Measurements from ENCODE around the gene MAU2. TPM values are rescaled to one million over a fixed set of nuclear protein-coding genes. Genes with fewer than 3 reads are reported as not detected.

MAU2 gene
- total and polyA plus RNA-seq, 10 of the 15 experiments (the other 5 are each of a cell fraction or from before 2014, with no cell fraction given) = 1.8 to 47.2 (median 22.1) TPM

DNA sequence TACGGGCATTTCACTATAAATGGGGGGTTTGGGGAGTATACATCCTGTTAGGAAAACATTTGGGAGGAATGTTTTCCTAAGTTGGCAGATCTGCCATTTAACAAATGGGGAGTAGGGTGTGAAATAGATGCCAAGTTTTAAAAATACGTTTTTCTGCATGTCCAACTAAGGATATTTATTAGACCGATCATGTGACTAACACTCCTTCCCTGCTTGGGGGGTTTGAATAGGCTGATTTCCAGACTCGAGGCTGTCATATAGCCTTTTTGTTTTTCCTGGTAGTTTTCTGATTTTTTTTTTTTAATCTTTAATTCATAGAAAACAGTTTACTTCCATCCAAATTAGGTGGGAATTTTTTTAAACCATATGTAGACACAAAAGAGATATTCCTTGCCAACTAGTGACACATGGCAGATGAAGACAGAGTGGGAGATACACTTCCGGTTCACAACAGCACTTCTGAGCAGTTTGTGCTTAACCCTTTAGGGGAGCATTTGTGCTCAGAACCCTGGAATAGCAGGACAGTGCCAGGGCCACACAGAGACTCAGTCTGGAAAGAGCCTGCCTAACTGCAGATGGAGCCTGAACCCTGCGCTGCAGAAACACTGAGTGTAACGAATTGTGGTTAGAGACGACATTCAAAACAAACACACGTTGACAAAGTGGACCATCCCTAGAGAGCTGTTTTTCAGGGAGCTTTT, 79.3 kb downstream of the MAU2 start (continued):
- TF ChIP-seq, protein P1, sequence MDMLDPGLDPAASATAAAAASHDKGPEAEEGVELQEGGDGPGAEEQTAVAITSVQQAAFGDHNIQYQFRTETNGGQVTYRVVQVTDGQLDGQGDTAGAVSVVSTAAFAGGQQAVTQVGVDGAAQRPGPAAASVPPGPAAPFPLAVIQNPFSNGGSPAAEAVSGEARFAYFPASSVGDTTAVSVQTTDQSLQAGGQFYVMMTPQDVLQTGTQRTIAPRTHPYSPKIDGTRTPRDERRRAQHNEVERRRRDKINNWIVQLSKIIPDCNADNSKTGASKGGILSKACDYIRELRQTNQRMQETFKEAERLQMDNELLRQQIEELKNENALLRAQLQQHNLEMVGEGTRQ (IDR thresholded peaks at IDR 0.05; ENCODE audit: borderline replicate concordance, low read depth, low read length) = no peak
- TF ChIP-seq, protein P2, sequence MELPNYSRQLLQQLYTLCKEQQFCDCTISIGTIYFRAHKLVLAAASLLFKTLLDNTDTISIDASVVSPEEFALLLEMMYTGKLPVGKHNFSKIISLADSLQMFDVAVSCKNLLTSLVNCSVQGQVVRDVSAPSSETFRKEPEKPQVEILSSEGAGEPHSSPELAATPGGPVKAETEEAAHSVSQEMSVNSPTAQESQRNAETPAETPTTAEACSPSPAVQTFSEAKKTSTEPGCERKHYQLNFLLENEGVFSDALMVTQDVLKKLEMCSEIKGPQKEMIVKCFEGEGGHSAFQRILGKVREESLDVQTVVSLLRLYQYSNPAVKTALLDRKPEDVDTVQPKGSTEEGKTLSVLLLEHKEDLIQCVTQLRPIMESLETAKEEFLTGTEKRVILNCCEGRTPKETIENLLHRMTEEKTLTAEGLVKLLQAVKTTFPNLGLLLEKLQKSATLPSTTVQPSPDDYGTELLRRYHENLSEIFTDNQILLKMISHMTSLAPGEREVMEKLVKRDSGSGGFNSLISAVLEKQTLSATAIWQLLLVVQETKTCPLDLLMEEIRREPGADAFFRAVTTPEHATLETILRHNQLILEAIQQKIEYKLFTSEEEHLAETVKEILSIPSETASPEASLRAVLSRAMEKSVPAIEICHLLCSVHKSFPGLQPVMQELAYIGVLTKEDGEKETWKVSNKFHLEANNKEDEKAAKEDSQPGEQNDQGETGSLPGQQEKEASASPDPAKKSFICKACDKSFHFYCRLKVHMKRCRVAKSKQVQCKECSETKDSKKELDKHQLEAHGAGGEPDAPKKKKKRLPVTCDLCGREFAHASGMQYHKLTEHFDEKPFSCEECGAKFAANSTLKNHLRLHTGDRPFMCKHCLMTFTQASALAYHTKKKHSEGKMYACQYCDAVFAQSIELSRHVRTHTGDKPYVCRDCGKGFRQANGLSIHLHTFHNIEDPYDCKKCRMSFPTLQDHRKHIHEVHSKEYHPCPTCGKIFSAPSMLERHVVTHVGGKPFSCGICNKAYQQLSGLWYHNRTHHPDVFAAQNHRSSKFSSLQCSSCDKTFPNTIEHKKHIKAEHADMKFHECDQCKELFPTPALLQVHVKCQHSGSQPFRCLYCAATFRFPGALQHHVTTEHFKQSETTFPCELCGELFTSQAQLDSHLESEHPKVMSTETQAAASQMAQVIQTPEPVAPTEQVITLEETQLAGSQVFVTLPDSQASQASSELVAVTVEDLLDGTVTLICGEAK (IDR thresholded peaks at IDR 0.05; ENCODE audit: borderline replicate concordance) = no peak

DNA sequence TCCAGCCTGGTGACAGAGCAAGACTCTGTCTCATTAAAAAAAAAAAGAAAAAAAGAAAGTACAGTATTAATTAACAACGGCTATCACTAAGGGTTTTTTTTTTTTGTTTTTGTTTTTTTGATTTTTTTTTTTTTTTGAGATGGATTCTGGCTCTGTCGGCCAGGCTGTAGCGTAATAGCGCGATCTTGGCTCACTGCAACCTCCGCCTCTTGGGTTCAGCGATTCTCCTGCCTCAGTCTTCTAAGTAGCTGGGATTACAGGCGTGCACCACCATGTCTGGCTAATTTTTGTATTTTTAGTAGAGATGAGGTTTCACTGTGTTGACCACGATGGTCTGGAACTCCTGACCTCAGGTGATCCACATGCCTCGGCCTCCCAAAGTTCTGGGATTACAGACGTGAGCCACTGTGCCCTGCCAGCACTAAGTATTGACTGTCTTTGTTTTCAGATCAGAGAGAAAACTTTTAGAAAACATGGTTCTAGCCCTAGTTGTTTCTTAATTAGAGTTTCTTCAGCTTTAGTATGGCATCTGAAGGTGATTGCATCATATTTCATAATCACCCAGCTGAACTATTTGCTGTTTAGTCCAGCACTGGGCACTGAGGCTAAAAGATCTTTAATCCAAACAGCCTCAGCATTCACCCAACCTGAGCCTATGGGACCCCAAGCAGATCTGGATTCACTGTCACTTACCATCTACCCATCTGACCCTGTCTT, 82.2 kb downstream of the MAU2 start:
- POLR2A ChIA-PET = no interaction called here
- DNase-seq (ENCODE audit: low read depth, low spot score) (no peak), FAIRE-seq (no peak), ATAC-seq (no peak)
- CTCF ChIA-PET = interaction anchor here (1.5 to 6.7 kb wide), 2 partner anchors 87 to 90 kb away, joined by 3 to 83 read pairs; no protein-coding TSS in a partner anchor
- H3K36me3 ChIP-seq (ENCODE audit: control insufficient read depth in 2 of 2, insufficient read depth in 2 of 2, low read length in 1 of 2) = no peaks in the 10 kb centered on the region
- intact Hi-C loops (cut with micrococcal nuclease; ENCODE audit: unreplicated experiment) (no loop called here), in situ Hi-C loops (cut with MboI) (no loop called here)
- peaks cover 5% of the 10 kb centered on the region; the same call in 1 of the 2 replicates for H4K20me1 ChIP-seq (ENCODE audit: control insufficient read depth, insufficient read depth)
- H2AFZ ChIP-seq (ENCODE audit: control insufficient read depth, low read depth, low read length) = no peak overlapping the region
- BruUV-seq (replicated peaks) = no TSS peak
- WGBS (ENCODE audit: insufficient coverage, insufficient replicate concordance, low lambda C conversion rate, missing lambda C conversion rate) = 96% methylated on average over 11 of the region's 11 CpGs
- TF ChIP-seq CHD2 (IDR thresholded peaks at IDR 0.05; ENCODE audit: borderline replicate concordance, low read depth, low read length) (no peak), ZZZ3 (IDR thresholded peaks at IDR 0.05; ENCODE audit: control insufficient read depth, insufficient read length, low read depth) (no peak)
- no peak overlapping the region for H3K27ac ChIP-seq (ENCODE audit: control insufficient read depth, insufficient read depth)
- no peaks in the 10 kb centered on the region for H3K27me3 ChIP-seq (replicated peaks in 1 of 2; ENCODE audit: control insufficient read depth in 2 of 2, insufficient read depth in 2 of 2, low read length in 1 of 2)
- peaks cover 20% of the 10 kb centered on the region for H3K79me2 ChIP-seq (ENCODE audit: control insufficient read depth, insufficient read depth, low read length)
- H3K9me3 ChIP-seq (replicated peaks; ENCODE audit: control insufficient read depth, insufficient read depth, low read length) = no peaks in the 10 kb centered on the region
- no peak overlapping the region for H3K4me2 ChIP-seq (ENCODE audit: control insufficient read depth, insufficient read depth)
- H3K4me3 ChIP-seq = no peak overlapping the region
- SMC1A ChIA-PET (ENCODE audit: uncharacterized antibody, unreplicated experiment) = interaction anchor here (1.0 kb wide), 1 partner anchor 10 kb away, joined by 4 read pairs; no protein-coding TSS in a partner anchor
- H3K9ac ChIP-seq (ENCODE audit: control insufficient read depth, insufficient read depth, low read length) = no peak overlapping the region
- H3K4me1 ChIP-seq (ENCODE audit: control insufficient read depth, insufficient read depth, low read length) = peaks cover 10% of the 10 kb centered on the region
- RAD21 ChIA-PET (ENCODE audit: unreplicated experiment) = interaction anchor here (0.7 kb wide), 1 partner anchor 14 kb away, joined by 3 read pairs; no protein-coding TSS in a partner anchor
